GM21825 (cell line): ENCODE data around the gene ZMIZ1.

Experiments used
- ATAC-seq: cut with Tn5 transposase; IDR thresholded peaks from one replicate; pipeline ENCODE4 v1.9.1; 2021; ENCODE audit warnings: mild to moderate bottlenecking, moderate library complexity; ENCODE audit not compliant: unreplicated experiment

Gene ZMIZ1

DNA sequence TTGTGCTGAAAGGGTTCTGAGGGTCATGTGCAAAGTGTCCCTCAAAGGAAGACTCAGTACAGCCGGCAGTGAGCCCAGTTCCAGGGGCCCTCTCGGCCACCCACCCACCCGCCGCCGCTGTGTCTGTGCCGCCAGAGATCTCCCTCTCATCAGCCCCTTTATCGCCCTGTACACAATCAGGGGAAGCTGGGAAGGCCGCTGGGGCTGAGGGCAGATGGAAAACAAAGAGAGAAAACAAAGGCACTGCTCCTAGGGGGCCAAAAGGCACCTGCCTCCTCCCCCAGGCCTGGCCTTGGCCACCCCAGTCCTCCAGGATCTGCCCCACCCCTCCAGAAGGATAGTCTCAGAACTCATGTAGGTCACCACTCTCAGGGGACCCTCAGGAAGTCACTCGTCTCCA lies 67.0 kb downstream of the ZMIZ1 start:
- no peak for ATAC-seq

DNA sequence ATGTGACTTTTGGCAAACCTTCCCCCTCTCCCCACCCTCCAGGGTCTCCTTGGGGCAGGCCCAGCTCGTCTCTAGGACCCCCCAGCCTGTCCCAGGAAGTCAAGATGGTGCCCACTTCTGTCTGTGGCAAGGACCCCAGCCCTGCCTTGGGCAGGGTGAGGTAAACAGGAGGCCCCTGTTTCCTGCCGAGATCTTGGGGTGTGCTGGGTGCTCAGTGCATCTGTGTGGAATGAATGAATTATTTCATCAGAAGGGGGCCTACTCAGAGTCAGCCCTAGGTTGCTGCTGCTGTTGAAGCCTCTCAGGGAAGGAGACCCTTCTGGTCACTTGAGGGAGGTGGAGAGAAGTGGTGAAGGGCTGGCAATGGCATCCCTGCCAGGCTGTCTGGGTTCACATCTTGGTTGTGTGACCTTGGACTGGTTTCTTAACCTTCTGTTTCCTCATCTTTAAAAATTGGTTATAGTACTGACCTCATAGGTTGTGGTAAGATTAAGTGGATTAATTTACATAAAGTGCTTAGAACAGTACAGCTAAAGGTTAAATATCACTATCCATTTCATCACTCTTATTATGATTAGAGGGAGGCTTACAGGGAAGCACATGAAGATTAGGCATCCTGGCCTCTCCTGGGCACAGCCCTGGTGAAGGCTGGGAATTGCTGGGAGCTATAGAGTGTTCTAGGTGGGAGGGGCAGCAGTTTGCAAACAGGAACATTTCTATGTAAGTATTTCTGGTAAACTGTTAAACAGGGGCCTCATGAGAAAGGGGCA lies 67.7 kb downstream of the ZMIZ1 start:
- ATAC-seq, result no peak

DNA sequence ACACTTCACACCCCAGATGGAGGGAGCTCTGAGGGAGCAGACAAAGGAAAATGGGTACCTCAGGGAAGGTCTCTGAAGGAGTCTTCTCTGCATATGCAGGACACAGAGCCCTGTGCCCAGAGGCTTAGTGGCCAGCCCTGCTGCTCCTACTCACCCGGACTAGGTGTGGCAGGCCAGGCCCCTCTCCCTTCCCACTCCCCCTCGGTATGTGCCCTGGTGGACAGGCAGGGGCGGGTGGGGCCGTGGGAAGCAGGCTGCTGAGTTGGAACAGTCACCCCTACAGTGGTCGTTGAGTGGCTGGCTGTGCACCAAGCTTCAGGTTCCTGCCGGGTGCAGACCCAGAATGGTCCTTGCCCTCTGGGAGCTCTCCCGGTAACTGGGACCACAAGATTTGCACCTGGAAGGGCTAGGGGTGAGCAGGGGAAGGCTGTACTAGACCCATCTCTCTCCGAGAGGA lies 68.6 kb downstream of the ZMIZ1 start:
- ATAC-seq, result peak; percentile 21

GRCh38 chr10:79137826-79138225 lies 69.1 kb downstream of the ZMIZ1 start:
- peak; percentile 75 for ATAC-seq

- no peak for ATAC-seq
Observed at GRCh38 chr10:79138449-79139123, 69.8 kb downstream of the ZMIZ1 start.

DNA sequence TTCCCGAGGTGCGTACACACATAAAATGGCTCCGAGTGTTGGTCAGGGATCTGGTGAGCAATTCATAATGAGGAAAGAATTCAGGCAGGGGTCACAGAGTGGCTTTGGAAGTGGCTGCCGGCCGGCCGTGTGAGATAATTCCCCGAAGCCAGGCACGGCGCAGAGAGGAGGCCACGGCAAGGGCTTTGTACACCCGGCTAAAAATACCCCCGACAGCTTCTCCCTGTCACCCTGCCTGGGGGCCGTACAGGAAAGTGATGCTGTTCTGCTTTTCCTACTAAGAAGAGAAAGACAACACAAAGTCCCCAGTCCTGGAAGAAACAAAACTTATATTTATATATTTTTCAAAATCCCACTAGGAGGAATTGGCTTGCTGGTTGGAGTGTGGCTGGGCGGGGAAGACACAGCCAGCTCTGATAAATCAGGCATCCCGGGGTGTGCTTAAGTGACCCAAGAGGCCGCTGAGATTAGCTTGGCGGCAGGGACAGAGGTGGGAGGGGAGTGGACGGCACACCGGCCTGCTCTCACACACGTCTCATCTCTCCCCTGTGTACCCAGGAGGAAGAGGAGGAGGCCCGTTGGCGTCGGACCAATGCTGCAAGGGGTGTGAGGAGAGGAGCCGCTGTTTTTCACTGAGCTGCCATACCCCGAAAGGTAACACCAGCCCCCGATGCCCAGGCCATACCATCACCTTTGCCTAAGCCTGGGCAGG lies 70.5 kb downstream of the ZMIZ1 start:
- ATAC-seq, result no peak

DNA sequence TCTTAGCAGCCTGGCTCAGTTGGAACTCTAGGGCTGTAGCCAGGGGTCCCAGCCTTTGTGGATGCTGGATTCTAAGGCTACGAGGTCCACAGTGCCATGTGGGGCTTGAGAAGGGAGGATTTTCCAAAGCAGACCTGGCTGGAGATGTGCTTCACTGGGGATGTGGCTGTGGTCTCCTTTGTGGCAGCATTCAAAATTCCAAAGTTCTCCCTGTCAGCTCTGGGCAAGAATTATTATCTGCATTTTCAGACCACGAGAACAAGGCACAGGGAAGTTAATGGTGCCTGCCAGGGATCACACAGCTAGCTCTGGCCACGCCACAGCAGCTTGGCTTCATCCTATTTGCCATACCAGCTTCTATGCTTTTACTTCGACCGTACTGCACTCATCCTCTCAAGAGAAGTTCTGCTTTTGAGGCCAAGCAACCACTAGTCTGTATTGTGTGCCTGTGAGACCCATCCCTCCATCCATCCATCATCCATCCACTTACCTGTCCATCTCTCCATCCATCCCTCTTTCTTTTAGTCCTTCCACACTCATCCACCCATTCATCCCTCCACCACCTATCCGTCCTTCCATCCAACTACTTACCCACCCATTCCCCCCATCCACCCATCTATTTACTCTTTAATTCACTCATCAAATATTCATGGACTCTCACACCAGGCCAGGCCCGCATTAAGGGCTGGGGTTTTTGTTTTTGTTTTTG lies 71.5 kb downstream of the ZMIZ1 start:
- no peak for ATAC-seq

GRCh38 chr10:79140855-79141254 lies 72.1 kb downstream of the ZMIZ1 start:
- ATAC-seq, result no peak

- ATAC-seq, result no peak
Observed at GRCh38 chr10:79142064-79142491, 73.3 kb downstream of the ZMIZ1 start.

DNA sequence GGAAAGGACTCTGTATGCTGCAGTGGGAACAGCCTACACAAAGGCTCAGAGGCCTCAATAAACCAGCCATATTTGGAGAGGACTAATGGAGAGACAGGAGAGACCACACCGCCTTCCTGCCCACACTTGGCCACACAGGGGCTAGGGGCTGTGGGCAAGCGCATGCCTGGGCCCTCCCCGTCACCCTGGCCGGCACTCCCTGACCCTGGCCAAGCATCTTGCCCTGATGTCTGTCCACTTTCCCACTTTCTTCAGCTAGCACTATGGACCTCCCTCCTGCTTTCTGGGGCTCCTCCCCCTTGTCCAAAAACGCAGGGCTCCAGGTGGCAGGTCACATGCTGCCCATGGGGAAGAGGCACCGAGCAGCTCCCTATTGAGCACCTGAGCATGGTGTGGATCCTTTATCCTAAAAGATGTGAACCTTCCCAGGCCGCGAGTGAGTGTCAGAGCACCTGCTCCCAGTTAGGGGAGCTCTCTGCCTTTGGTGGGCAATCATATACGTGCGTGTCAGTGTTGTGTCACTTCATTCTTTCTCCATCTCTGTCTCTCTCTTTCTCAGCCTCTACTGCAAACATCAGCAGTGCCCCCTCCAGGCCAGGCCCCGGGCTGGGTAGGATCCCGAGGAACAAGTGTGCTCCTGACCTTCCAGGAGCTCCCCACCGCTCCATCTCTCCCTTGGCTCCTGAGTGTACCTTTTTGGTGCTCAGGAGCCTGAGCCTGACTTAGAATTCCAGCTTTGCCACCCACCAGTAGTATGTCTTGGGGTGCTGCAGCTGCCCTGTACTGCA lies 74.0 kb downstream of the ZMIZ1 start:
- ATAC-seq, result no peak

DNA sequence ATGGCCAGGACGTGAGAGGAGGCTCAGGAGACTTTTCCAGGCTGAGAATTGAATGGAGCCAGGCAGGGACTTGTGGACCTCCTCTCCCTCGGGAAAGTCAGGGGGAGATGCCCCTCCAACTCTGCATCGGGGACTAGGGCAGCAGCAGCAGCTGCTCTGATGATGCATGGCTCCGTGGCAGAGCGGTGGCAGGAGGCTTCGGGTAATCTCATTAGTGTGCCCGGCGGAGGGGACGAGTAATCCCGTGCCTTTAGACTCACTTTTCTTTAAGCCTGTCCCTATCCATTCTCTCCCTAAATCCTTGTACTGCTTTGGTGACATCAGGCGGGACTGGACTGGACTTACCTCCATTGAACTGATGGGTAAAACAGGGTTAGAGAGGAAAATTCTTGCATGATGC lies 75.1 kb downstream of the ZMIZ1 start:
- no peak for ATAC-seq

GRCh38 chr10:79144351-79145173 lies 75.8 kb downstream of the ZMIZ1 start:
- ATAC-seq, result no peak

- ATAC-seq, result no peak
Observed at GRCh38 chr10:79145174-79145483, 76.4 kb downstream of the ZMIZ1 start.

DNA sequence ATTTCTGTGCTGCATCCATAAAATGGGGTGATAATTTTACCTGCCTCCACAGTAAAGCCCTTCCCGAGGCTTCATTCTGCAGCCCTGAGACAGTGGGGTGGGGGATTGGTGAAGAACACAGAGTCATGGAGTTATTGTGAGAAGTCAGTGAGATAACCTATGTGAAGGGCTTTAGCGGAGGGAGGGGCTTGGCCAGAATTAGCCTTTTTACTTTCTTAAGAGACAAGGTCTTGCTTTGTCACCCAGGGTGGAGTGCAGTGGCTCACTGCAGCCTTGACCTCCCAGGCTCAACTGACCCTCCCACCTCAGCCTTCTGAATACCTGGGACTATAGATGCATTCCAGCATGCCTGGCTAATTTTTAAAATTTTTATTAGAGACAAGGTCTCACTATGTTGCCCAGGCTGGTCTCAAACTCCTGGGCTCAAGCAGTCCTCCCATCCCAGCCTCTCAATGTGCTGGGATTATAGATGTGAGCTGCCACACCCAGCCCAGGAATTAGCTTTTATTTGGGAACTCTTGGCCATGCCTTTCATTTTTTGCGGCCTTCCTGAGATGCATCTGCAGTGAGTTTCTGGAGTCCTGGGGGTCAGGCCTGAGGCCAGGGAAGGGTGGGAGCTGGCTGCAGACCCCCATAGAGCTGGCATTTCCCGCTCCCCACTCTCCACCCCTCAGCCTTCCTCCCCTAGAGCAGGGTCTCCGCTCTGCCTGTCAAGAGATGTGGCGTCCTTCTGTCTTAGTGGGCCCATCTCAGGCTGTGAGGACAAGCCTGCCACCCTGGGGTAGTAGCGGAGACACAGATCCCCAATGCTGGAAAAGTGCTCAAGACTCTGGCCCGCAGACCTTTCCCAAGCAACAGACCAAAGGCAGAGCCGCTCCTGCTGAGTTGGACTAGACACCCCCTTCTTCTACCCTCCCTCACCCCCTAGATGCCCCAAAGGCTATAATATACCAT lies 77.0 kb downstream of the ZMIZ1 start:
- ATAC-seq, result no peak

DNA sequence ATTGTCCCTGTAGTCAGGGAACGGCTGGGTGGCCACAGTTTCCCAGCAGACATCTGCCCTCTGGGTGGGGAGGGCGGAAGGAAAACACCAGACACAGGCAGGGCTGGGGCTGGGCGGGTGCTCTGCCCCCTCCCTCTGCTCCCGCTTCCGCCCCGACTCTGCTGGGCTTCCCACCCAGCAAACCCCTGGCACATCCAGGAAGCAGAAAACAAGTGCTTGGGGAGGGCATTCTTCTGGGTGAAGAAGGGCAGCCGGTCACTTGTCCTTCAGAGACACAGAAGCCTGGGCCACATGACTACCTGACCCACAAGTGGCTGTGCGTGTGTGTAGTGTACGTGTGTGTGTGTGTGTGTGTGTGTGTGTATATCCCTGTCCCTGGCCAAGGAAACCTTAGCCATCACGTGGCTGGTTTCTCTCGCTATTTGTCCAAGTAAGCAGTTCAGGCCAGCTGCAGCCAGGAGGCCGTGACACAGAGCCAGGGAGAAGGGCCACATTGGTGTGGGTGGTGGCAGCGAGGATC lies 77.9 kb downstream of the ZMIZ1 start:
- ATAC-seq, result no peak

DNA sequence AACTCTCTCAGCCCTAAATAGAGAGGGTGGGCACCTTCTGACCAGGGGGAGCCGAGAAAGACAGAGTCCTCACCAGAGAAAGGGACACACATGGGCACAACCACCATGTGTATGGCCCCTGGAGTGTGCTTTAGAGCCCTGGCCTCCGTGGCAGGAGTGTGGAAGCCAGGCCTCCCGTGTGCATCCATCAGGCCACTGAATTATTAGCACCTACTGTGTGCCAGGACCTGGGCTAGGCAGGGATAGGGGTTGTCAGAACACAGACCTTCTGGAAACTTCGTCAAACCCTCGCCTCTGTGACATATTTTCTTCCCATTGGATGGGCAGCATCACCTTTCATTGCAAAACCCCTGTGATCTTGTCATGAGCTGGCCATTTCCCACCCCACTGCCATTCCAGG lies 78.5 kb downstream of the ZMIZ1 start:
- no peak for ATAC-seq

- ATAC-seq, result no peak
Observed at GRCh38 chr10:79147796-79148451, 79.2 kb downstream of the ZMIZ1 start.
